NCI-H187 (cell line): Measurements from ENCODE around the gene ERBB3.
A peak's percentile ranks its signal among the peaks of the same experiment; 100 is the strongest.
"Not testable (repeated sequence)": the region's sequence is repeated elsewhere in the genome, so short reads cannot be mapped to it uniquely, and the experiment has no call there.

ENCODE experiments used
- DNase-seq, 2 experiments: peaks; one replicate each; lab custom pipeline; 2025; lab: John Stamatoyannopoulos, UW

ERBB3 gene

DNA sequence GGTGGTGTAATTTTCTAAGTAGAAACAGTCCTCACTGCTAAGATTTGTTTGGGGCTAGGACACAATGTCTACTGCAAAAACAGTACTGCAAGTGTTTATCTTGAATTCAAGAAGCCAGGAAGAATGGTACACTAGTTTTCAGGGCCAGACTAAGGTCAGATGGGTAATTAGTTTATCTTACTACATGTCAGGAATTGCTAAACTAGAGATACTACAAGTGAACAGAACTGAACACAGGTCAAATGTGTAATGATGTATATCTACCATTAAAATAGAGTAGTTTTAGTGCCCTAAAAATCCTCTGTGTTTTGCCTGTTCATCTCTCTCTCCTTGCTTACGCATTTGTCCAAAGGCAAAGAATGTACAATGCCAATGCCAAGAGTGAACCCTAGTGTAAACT is 34.1 kb downstream of the ERBB3 start:
- DNase-seq, result no peak

GRCh38 chr12:56115329-56115728 is 35.4 kb downstream of the ERBB3 start:
- DNase-seq, result no peak

DNA sequence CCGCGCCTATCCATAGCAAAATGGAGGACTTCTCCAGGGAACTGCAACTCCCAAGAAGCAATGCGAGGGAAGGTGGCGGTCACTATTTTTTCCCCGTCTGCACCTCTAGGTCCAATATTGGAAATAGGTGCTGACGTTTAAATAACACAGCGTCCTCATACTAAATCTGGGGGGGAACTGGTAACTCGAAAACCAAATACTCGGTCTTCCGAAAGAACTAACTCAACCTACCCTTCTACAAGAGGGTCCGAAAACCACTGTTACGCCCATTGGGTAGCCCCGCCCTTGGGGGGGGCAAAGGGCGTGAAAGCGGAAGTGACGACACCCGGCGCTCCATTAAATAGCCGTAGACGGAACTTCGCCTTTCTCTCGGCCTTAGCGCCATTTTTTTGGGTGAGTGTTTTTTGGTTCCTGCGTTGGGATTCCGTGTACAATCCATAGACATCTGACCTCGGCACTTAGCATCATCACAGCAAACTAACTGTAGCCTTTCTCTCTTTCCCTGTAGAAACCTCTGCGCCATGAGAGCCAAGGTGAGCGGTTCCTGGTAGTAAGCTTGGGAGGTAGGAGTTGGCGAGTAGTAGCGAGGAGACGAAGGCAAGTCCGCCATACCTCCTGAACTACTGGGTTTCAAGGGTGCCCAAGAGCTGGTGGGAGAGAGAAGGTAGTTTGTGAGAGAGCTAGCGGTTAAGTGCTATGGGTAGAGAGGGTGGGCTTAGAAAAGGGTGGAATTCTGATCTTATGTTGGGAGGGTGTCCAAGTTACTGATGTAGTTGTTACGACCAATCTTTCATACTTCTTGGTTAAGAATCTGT is 36.5 kb downstream of the ERBB3 start, which contains the start of gene RPL41:
Gene RPL41 (plus strand): TSS at position 367 of the 815 bp plus-strand sequence.
- peak; percentile 92 to 98 for DNase-seq

- DNase-seq, result not testable (repeated sequence)
Measured at GRCh38 chr12:56117082-56117706, 37.2 kb downstream of the ERBB3 start.

- DNase-seq, result peak; percentile 94 to 98
Measured at GRCh38 chr12:56117778-56118687, 38.1 kb downstream of the ERBB3 start, which contains the start of gene ZC3H10. Gene ZC3H10 (plus strand): TSS chr12:56118266. CDS start chr12:56120563, 2,297 bp downstream.

DNA sequence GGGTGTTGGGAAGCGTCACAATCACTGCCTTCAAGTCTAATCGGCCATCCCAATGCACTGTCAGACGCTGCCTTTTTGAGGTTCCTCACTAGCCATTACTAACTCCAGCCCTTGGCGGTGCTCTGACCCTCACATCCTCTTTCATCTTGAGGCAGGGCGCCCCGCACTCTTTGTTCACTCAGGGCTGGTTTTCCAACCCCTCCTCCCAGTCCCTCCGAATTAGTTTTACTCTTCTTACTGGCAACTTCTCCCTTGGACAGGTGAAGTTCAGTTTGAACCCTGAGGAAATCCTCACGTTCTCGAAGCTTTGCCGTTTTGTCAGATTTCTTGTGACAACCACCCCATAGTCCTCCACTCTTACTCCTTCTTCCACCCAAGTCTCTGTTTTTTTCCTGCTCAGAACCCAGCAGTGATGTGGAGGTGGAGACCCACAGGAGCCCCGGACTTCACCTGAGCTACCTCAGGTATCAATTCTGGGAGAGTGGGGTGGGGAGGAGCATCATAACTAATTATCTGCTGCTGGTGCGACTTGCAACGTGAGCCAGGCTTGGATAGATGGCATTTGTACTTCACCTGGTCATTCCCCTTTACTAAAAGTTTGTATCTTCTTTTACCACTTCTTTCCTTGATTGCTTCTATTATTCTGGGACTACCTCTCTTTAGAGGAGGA is 38.9 kb downstream of the ERBB3 start:
- DNase-seq, result no peak

DNA sequence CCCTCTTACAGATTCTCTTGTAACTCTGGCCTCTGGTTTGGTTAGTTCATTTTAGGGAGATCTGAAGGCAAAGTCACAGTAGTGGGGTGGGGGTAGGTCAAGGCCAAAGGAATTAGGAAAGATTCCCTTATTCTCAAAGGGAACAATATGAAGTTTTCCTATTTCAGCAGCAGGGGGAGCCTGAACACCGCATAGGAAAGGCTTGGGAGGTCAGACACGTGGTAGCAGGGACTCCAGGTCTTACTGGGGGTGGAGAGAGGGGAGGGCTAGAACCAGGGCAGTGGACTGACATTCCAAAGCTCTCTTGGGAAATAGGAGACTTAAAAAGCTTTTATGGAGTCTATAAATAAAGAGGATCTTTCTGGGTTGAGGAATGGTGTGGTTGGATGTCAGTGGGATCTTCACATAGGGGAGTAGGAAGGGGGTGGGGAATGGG is 39.4 kb downstream of the ERBB3 start:
- peak; percentile 18 to 64 for DNase-seq

DNA sequence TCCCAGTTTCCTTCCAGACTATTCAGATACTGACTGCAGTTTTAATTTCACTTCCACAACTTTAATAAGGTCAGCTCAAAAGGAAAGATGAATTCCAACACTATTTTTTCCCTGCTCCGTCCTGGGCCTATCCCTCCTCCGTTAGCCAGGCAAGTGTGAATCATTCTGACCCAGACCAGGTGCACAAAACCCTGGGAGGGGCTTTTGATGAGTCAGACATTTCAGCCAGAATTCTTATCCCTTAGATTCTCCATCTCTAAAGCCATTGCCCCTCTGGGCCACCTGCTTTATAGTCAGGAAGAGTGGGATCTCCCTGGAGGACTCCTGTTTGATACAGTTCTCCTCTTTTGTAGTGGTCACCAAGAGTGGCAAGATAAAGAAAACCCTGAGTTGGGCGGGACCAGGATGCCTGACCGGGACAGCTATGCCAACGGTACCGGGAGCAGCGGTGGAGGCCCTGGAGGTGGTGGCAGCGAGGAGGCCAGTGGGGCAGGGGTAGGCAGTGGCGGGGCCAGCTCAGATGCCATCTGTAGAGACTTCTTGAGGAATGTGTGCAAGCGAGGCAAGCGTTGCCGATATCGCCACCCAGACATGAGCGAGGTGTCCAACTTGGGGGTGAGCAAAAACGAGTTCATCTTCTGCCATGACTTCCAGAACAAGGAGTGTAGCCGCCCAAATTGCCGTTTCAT is 40.3 kb downstream of the ERBB3 start:
- DNase-seq, result no peak

DNA sequence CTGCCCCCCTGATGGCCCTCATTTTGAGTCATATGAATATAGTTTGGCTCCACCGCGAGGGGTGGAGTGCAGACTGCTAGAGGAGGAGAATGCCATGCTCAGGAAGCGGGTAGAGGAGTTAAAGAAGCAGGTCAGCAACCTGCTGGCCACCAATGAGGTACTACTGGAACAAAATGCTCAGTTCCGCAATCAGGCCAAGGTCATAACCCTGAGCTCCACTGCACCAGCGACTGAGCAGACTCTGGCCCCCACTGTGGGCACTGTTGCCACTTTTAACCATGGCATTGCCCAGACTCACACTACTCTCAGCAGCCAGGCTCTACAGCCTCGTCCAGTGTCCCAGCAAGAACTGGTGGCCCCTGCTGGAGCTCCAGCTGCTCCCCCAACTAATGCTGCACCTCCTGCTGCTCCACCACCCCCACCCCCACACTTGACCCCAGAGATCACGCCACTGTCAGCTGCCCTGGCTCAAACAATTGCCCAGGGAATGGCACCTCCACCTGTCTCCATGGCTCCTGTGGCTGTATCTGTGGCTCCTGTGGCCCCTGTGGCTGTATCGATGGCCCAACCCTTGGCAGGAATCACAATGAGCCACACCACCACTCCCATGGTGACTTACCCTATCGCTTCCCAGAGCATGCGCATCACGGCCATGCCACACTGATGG is 41.4 kb downstream of the ERBB3 start:
- no peak for DNase-seq

DNA sequence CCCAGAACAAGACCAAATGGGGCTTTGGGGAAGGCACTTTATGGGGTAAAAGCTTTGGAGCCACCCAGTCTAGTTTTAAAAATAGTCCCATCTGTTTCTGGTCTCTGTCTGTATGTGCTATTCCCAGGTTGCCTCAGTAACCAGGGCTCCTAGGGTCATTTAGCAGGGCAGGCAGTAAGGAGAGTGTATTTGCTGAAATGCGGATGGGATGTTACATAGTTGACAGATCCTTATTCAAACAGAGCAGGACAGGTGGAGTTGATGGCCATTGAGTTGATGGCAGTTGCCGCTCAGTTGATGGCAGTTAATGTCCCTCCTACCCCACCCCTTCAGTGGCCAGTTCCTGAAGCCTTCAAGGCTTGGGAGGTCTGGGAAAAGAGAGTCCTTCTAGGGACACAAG is 42.7 kb downstream of the ERBB3 start:
- no peak for DNase-seq

DNA sequence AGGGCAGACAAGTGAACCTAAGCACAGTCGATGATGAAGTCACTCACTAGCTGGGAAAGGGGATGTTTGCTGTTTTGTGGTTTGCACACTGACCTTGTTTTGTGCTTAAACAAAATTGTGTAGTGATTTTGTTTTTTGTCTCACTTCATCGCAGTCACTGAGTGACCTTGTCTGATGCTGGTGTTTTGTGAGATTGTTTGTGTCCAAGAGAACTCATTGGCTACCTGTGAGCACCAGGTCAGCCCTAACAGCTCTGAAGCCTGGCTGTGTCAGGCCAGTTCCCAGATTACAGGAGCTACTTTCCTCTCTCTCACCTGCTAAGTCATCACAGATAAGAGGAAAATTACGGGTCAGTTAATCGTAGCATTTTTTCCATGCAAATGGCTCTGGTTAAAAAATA is 44.2 kb downstream of the ERBB3 start:
- DNase-seq, result no peak

GRCh38 chr12:56126732-56127239 is 46.8 kb downstream of the ERBB3 start:
- no peak for DNase-seq

GRCh38 chr12:56127485-56127887 is 47.5 kb downstream of the ERBB3 start:
- DNase-seq, result no peak

- DNase-seq, result peak; percentile 97 to 100
Measured at GRCh38 chr12:56127888-56128669, 48.1 kb downstream of the ERBB3 start, which contains the start of gene ESYT1. Gene ESYT1 (plus strand): TSS chr12:56128267. CDS start chr12:56128320, 53 bp downstream.

- DNase-seq, result peak in 1 of 2 experiments; percentile 37
Measured at GRCh38 chr12:56128670-56129205, 48.8 kb downstream of the ERBB3 start.

DNA sequence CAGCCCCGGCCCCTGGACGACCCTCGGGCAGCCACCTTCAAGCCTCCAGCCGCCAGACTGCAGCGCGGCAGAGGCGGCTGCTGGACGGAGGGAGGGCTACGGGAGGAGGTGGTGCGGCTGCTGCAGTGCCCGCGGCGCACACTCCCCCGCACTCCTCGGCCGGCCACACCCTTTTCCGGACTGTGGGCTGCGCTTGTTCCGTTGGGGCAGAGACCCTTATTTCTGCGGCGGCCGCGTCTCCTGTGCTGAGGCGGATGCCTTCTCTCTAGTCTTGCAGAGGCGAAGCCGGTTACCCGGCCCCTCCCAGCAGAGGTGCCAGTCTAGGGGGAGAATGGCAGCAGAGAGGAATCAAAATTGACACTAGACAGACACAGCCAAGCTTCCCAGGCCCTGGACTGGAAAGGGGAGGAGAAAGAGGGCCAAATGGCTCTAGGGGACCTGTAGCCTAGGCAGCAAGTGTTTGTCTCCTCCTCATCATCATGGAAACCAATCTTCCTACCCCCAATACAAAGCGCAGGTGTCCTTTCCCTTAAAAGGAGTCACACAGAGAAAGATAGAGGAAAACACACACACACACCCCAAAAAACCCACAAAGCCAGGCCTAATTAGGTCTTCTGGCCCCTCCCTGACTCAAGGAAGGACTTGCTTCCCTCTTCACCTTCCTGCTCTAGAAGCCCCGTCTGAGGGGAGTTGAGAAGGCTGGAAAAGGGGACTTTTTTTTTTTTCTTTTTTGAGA is 49.4 kb downstream of the ERBB3 start:
- DNase-seq, result peak in 1 of 2 experiments; percentile 26

DNA sequence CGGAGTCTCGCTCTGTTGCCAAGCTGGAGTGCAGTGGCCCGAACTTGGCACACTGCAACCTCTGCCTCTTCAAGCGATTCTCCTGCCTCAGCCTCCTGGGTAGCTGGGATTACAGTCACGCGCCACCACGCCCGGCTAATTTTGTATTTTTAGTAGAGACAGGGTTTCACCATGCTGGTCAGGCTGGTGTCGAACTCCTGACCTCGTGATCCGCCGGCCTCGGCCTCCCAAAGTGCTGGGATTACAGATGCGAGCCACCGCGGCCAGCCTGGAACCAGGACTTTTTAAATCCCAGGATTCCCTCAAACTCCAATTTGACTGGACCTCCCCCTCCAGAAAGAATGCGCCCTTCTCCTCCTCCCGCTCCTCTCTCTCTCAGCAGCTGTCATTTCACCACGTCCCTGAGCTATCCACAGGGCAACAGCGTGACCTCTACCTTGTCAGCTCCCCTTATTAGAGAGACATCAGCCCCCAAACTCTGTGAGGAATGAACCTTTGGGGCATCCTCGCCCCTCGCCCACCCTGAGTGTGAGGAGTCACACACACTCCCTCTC is 50.1 kb downstream of the ERBB3 start:
- no peak for DNase-seq

DNA sequence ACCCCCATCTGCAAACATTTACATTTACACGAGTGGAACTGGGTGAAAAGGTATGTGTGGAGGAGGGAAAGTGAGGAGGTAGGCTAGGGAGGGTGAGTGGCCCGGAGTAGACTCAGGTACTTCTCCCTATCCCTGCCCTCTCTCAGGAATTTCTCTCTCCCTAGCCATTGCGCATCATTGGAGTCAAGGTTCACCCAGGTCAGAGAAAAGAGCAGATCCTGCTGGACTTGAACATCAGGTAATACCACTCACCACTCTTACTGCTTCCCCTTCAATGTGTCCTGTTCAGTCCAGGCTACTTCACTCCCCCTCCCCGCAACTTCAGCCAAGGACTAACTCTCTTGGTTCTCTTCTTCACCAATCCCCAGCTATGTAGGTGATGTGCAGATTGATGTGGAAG is 50.9 kb downstream of the ERBB3 start:
- DNase-seq, result no peak
